ENCODE results near the gene KCTD14. TPM values are rescaled to one million over a fixed set of nuclear protein-coding genes. Genes with fewer than 3 reads are reported as not detected.

KCTD14 gene
- total and polyA plus RNA-seq, 9 of the 15 experiments (the other 6 are each of a cell fraction or from before 2014, with no cell fraction given), result 0.04 to 0.30 (median 0.11) TPM; not detected in 2

DNA sequence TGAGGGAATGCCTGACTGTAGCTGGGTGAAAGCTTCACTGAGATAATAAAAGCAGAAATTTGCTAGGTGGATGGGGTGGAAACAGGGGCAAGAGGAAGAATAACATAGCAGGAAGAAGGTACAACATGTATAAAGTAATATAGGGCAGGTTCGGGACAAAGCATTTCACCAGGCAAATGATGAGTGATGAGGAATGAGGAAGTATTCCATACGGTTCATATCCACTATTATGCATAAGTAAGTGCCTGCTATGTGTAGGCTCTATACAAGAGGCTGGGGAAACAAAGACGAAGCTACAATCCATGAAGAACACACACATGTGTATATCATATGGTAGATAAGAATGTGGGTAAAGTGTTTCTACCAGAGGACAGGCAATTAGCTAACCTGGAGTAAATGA, 48.6 kb upstream of the KCTD14 start (continued):
- TF ChIP-seq, protein P1, sequence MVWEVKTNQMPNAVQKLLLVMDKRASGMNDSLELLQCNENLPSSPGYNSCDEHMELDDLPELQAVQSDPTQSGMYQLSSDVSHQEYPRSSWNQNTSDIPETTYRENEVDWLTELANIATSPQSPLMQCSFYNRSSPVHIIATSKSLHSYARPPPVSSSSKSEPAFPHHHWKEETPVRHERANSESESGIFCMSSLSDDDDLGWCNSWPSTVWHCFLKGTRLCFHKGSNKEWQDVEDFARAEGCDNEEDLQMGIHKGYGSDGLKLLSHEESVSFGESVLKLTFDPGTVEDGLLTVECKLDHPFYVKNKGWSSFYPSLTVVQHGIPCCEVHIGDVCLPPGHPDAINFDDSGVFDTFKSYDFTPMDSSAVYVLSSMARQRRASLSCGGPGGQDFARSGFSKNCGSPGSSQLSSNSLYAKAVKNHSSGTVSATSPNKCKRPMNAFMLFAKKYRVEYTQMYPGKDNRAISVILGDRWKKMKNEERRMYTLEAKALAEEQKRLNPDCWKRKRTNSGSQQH (CRISPR knock-in tag; IDR thresholded peaks at IDR 0.05), result no peak
- no peak for TF ChIP-seq KAT8 (IDR thresholded peaks at IDR 0.05; ENCODE audit: low read depth)

DNA sequence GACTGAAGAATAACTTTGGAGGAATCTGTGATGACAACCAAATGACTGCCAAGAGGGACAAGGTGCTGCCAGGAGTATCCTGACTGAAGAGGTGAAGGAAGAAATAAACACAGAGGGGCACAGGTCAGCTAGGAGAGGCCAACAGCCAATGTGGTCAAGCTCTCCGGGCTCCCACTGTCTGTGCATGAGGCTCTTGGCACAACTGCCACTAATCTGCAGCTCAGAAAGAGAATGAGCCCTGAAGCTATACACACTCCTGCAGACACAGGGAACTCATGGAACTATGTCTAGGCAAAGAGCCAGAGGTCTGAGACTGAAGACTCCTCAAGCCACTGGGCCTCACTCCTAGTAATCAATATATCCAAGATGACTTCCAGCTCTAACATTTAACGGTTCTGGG, 47.5 kb upstream of the KCTD14 start:
- CTCF ChIA-PET (ENCODE audit: low intra/inter-chr PET ratio), result no interaction called here

More for the DNA sequence above, 47.5 kb upstream of the KCTD14 start:
- Histone ChIP-seq H3K79me2 (ENCODE audit: control insufficient read depth, insufficient read depth, low read length) (peaks cover 45% of the 10 kb centered on the region), H3K27me3 (ENCODE audit: control insufficient read depth in 2 of 2, insufficient read depth in 2 of 2, low read length in 2 of 2) (no peaks in the 10 kb centered on the region), H3K4me1 (replicated peaks in 1 of 2; ENCODE audit: control insufficient read depth in 2 of 2, insufficient read depth in 2 of 2, low read length in 2 of 2) (peaks cover 0 to 8% of the 10 kb centered on the region in 2 experiments; a peak in 1 of 5 replicates), H3K9me1 (ENCODE audit: control insufficient read depth, insufficient read depth, low read length) (no peaks in the 10 kb centered on the region), H3K9ac (ENCODE audit: insufficient read depth in 1 of 2, low read depth in 2 of 2, low read length in 2 of 2) (no peak overlapping the region; a peak in 1 of 4 replicates), H2AFZ (ENCODE audit: low read depth, low read length) (no peak overlapping the region), H3K4me2 (ENCODE audit: insufficient read depth, low read length) (no peak overlapping the region), H3K27ac (ENCODE audit: extremely low read depth, low read depth, low read length) (no peak overlapping the region), H3K9me3 (replicated peaks; ENCODE audit: control insufficient read depth, insufficient read depth, low read depth, low read length) (no peaks in the 10 kb centered on the region), H3K36me3 (ENCODE audit: control insufficient read depth, insufficient read depth, low read length) (peaks cover 60% of the 10 kb centered on the region), H3K4me3 (no peak overlapping the region), H4K20me1 (replicated peaks; ENCODE audit: control insufficient read depth, insufficient read depth, low read length) (no peaks in the 10 kb centered on the region)
- ATAC-seq (no peak), DNase-seq (ENCODE audit: extremely low read depth in 1 of 4, low spot score in 3 of 4) (no peak), FAIRE-seq (no peak)
- in situ Hi-C loops (cut with MboI), result no loop called here
- POLR2A ChIA-PET, result interaction anchor here (0.6 to 1.2 kb wide), 2 partner anchors 9 kb away, joined by 3 to 4 read pairs; no protein-coding TSS in a partner anchor
- no TSS peak for BruUV-seq (replicated peaks)
- TF ChIP-seq ZNF184 (CRISPR knock-in tag; IDR thresholded peaks at IDR 0.05) (no peak), ELF2 (CRISPR knock-in tag; IDR thresholded peaks at IDR 0.05) (no peak), EWSR1 (IDR thresholded peaks at IDR 0.05; ENCODE audit: borderline replicate concordance, low read depth, partially characterized antibody) (no peak), RFX5 (IDR thresholded peaks at IDR 0.05; ENCODE audit: low read depth, low read length) (no peak), FOXK1 (CRISPR knock-in tag; IDR thresholded peaks at IDR 0.05; ENCODE audit: borderline replicate concordance) (no peak), GATA2 (CRISPR knock-in tag; IDR thresholded peaks at IDR 0.05) (no peak), PHF20 (IDR thresholded peaks at IDR 0.05; ENCODE audit: partially characterized antibody) (no peak), CREB1 (IDR thresholded peaks at IDR 0.05) (no peak), CREB1 (CRISPR knock-in tag; IDR thresholded peaks at IDR 0.05) (no peak)
- intact Hi-C loops (cut with micrococcal nuclease), result no loop called here
- WGBS (ENCODE audit: insufficient coverage, low coverage, missing lambda C conversion rate), result 93% methylated on average over 2 of the region's 2 CpGs
